ENCODE results near the gene NDUFS2.

- TF ChIP-seq EP300 (IDR thresholded peaks at IDR 0.05) (no peak), CTCF (IDR thresholded peaks at IDR 0.05) (no peak), POLR2A (IDR thresholded peaks at IDR 0.05; ENCODE audit: low read depth) (no peak), POLR2AphosphoS5 (IDR thresholded peaks at IDR 0.05) (no peak)
These were observed 48.7 kb downstream of the NDUFS2 start for GRCh38 chr1:161250829-161251228.
